ENCODE measurements around the gene CLCNKB. TPM values are rescaled to one million over a fixed set of nuclear protein-coding genes. Genes with fewer than 3 reads are reported as not detected.
"Not testable (repeated sequence)": the region's sequence is repeated elsewhere in the genome, so short reads cannot be mapped to it uniquely, and the experiment has no call there.

Gene CLCNKB
- total RNA-seq, 1 donor = not detected

DNA sequence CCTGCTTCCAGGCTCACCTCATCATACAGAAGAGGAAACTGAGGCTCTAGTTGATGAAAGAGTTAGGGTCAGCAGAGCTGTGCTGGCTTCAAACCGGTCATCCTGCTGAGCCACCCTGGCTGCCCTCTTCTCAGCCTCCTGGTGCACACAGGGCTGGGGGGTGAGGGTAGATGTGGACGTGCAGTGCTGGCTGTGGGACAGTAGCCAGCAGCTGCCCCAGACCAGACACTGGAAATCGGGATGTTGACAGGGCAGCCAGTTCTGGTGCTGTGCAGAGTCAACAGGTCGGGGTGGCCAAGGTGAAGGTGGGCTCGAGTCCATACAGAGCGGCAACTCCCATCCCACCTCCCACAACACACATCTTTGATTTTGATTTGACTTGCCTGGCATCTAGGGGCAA lies 23.3 kb upstream of the CLCNKB start:
- no peaks in the 10 kb centered on the region for H3K9me3 ChIP-seq (ENCODE audit: low read depth, low read length)
- no peaks in the 10 kb centered on the region for H3K4me1 ChIP-seq (ENCODE audit: insufficient read depth, low read length)
- no peak overlapping the region for H3K4me3 ChIP-seq (ENCODE audit: low read length)
- H3K27me3 ChIP-seq (ENCODE audit: insufficient read depth, low read length) = no peaks in the 10 kb centered on the region

GRCh38 chr1:16020878-16021277 lies 22.7 kb upstream of the CLCNKB start:
- H3K9me3 ChIP-seq (ENCODE audit: low read depth, low read length); H3K27me3 ChIP-seq (ENCODE audit: insufficient read depth, low read length): not testable (repeated sequence)

DNA sequence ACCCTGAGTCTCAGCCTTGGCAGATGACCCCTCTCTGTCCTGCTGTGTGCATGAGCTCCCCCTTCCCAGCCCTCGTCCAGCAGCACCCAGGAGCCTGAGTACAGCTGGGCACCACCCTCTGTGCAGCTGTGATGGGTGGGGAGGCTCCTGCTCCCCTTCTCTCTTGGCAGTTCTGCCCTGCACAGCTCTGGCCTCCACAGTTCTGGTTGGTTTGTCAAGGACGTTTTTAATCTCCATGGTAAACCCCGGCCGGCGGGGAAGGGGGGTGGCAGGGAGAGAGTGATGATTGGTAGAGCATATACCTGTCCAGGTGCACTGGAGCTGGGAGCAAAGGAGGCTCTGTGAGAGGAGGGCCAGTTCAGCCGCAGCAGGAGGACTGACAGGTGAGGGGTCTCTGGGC lies 21.9 kb upstream of the CLCNKB start, which contains the start of gene CLCNKA:
Gene CLCNKA (plus strand): TSS at position 356 of the 400 bp plus-strand sequence. CDS start 584 bp downstream, outside the sequence.
- Histone ChIP-seq H3K9me3 (ENCODE audit: low read depth, low read length) (no peaks in the 10 kb centered on the region), H3K4me3 (ENCODE audit: low read length) (no peak within 1 kb of the TSS), H3K4me1 (ENCODE audit: insufficient read depth, low read length) (no peaks in the 10 kb centered on the region), H3K27me3 (ENCODE audit: insufficient read depth, low read length) (no peaks in the 10 kb centered on the region)

More at GRCh38 chr1:16020878-16021277, 22.7 kb upstream of the CLCNKB start:
- not testable (repeated sequence) for H3K4me3 ChIP-seq (ENCODE audit: low read length); H3K4me1 ChIP-seq (ENCODE audit: insufficient read depth, low read length)

DNA sequence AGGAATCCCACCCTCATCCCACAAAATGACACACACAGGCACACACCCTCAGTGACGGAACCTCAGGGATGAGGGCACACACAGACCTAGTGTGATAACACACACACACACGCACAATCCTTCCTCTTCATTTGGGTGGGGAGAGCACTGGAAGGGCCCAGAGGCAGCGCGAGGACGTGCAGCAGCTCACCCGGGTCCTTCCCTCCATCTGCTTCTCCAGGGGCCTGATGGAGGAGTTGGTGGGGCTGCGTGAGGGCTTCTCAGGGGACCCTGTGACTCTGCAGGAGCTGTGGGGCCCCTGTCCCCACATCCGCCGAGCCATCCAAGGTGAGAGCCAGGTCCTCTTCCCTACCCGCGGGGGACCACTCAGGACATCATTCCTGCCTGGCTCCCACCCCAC lies 21.2 kb upstream of the CLCNKB start:
- no peaks in the 10 kb centered on the region for H3K27me3 ChIP-seq (ENCODE audit: insufficient read depth, low read length)
- H3K4me3 ChIP-seq (ENCODE audit: low read length) = no peak overlapping the region
- H3K4me1 ChIP-seq (ENCODE audit: insufficient read depth, low read length) = no peaks in the 10 kb centered on the region
- no peaks in the 10 kb centered on the region for H3K9me3 ChIP-seq (ENCODE audit: low read depth, low read length)

DNA sequence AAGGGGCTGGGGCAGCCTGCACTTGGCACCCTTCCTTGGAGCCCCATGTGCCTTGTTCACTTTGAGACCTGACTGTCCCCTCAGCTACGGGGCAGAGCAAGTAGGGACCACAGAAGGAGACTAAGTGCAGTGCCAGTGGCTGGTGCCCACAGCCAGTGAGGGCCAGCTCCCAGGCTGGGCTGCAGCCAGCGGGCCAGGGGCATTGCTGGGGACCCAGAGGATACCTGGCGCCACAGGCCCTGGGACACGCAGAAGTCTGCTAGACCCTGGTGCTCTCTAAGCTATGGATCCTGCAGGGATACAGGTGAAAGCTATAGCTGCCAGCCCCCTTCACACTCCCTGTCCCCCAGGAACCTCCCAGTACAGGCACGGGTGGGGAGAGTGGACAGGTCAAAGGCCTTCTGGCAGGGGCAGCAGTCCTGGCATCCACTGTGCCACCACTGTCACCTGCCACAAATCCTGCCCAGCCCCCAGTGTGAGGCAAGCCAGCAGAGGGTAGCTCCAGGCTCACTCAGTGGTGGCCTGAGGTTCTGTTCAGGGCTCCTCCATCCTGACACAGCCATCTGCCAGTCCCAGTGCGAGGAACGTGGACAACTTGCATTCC lies 20.4 kb upstream of the CLCNKB start:
- no peaks in the 10 kb centered on the region for H3K4me1 ChIP-seq (ENCODE audit: insufficient read depth, low read length)

DNA sequence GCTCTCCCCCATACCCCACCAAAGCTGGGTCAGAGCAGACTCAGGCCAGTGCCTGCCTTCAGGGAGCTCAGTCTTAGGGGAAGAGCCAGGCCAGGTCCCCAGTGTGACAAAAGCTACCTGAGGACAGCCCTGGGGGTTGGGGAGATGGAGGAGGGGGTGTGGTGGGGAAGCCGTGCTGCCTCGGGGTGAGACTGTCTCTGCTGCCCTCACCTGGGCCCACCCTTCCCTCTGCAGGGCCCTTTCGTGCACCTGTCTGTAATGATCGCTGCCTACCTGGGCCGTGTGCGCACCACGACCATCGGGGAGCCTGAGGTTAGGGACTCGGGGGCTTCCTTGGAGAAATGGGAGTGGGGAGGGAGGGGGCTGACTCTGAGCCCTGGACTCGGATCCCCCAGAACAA lies 17.3 kb upstream of the CLCNKB start:
- H3K27me3 ChIP-seq (ENCODE audit: insufficient read depth, low read length); H3K4me3 ChIP-seq (ENCODE audit: low read length); H3K9me3 ChIP-seq (ENCODE audit: low read depth, low read length); H3K4me1 ChIP-seq (ENCODE audit: insufficient read depth, low read length): not testable (repeated sequence)

More for the DNA sequence above, 20.4 kb upstream of the CLCNKB start:
- Histone ChIP-seq H3K4me3 (ENCODE audit: low read length) (no peak overlapping the region), H3K27me3 (ENCODE audit: insufficient read depth, low read length) (no peaks in the 10 kb centered on the region), H3K9me3 (ENCODE audit: low read depth, low read length) (no peaks in the 10 kb centered on the region)

DNA sequence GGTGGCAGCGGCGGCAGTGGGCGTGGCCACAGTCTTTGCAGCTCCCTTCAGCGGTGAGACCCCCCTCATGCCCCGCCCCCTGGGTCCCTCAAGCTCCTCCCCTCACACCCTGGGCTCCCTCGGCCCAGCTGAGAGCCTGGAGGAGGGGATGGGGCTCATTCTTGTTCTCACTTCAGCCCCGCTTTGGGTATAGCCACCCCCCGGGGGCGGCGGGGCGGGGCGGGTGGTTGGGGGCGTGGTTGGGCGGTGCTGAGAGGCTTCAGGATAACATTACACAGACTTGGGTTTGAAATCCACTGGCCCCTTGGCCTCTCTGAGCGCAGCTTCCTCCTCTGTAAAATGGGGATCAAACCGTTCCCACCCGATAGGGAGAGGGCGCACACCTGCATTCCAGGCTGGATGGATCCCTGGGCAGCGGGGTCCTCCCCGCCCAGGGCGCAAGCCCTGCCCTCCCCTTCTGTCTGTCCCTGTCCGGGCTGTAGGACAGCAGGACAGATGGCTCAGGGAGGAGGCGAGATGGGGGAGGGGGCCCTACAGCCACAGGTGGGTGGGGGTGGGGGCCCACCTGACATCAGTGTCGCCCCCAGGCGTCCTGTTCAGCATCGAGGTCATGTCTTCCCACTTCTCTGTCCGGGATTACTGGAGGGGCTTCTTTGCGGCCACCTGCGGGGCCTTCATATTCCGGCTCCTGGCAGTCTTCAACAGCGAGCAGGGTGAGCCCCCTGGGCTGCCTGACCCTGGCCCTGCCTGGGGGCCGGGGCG lies 16.7 kb upstream of the CLCNKB start:
- Histone ChIP-seq H3K4me3 (ENCODE audit: low read length) (no peak overlapping the region), H3K27me3 (ENCODE audit: insufficient read depth, low read length) (no peaks in the 10 kb centered on the region), H3K9me3 (ENCODE audit: low read depth, low read length) (no peaks in the 10 kb centered on the region), H3K4me1 (ENCODE audit: insufficient read depth, low read length) (no peaks in the 10 kb centered on the region)

- H3K27me3 ChIP-seq (ENCODE audit: insufficient read depth, low read length) = no peaks in the 10 kb centered on the region
- no peak overlapping the region for H3K4me3 ChIP-seq (ENCODE audit: low read length)
- no peaks in the 10 kb centered on the region for H3K4me1 ChIP-seq (ENCODE audit: insufficient read depth, low read length)
- H3K9me3 ChIP-seq (ENCODE audit: low read depth, low read length) = no peaks in the 10 kb centered on the region
These were observed 15.2 kb upstream of the CLCNKB start for GRCh38 chr1:16028237-16029002.

- H3K9me3 ChIP-seq (ENCODE audit: low read depth, low read length); H3K4me3 ChIP-seq (ENCODE audit: low read length); H3K4me1 ChIP-seq (ENCODE audit: insufficient read depth, low read length); H3K27me3 ChIP-seq (ENCODE audit: insufficient read depth, low read length): not testable (repeated sequence)
These were observed 14.6 kb upstream of the CLCNKB start for GRCh38 chr1:16029003-16029268.

- H3K27me3 ChIP-seq (ENCODE audit: insufficient read depth, low read length) = no peaks in the 10 kb centered on the region
- H3K4me3 ChIP-seq (ENCODE audit: low read length) = no peak overlapping the region
- H3K4me1 ChIP-seq (ENCODE audit: insufficient read depth, low read length) = no peaks in the 10 kb centered on the region
- H3K9me3 ChIP-seq (ENCODE audit: low read depth, low read length) = no peaks in the 10 kb centered on the region
These were observed 14.3 kb upstream of the CLCNKB start for GRCh38 chr1:16029288-16029687.

DNA sequence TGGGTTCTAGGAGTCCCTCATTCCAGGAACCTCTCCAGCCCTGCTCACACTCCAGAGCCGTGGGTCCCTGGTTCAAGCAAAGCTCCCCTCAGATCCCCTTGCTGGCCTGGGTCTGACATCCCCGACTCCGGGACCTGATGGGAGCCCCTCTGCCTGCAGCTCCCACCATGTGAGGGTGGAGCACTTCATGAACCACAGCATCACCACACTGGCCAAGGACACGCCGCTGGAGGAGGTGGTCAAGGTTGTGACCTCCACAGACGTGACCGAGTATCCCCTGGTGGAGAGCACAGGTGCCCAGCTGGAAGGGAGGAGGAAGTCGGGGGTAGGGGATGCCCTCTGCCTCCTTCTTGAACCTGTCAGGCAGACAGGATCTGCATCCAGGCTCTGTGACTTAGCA lies 12.0 kb upstream of the CLCNKB start:
- no peaks in the 10 kb centered on the region for H3K9me3 ChIP-seq (ENCODE audit: low read depth, low read length)
- H3K4me1 ChIP-seq (ENCODE audit: insufficient read depth, low read length) = no peaks in the 10 kb centered on the region
- no peak overlapping the region for H3K4me3 ChIP-seq (ENCODE audit: low read length)
- no peaks in the 10 kb centered on the region for H3K27me3 ChIP-seq (ENCODE audit: insufficient read depth, low read length)

DNA sequence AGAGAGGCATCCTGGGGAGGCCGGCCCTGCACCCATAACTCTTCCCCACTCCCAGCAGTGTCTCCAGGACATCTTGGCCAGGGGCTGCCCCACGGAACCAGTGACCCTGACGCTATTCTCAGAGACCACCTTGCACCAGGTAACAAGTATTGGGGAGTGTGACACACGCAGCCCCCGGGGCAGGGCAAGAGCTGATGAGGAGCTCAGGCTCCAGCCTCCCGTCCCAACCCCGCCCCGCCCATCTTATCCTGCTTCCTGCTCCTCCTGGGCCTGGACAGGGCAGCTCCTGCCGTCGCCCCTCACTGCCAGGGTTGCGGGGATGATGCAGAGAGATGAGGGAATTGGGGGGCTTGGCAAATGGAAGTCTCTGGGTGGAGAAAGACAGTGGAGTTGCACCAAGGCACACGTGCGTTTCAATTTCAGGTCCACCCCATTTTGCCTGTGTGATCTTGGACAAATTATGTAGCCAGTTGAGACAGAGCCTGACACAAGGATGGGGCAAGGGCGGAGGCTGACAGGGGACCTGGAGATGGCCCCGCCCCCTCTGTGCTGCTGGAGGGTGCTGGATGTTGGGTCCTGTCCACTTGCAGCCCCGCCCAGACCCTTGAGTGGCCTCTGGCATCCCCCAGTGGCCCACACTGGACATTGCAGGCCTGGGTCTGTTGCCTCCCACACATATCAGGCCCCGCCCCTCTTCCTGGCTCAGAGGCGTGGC lies 11.0 kb upstream of the CLCNKB start:
- no peaks in the 10 kb centered on the region for H3K9me3 ChIP-seq (ENCODE audit: low read depth, low read length)
- no peak overlapping the region for H3K4me3 ChIP-seq (ENCODE audit: low read length)
- H3K27me3 ChIP-seq (ENCODE audit: insufficient read depth, low read length) = no peaks in the 10 kb centered on the region
- H3K4me1 ChIP-seq (ENCODE audit: insufficient read depth, low read length) = no peaks in the 10 kb centered on the region

DNA sequence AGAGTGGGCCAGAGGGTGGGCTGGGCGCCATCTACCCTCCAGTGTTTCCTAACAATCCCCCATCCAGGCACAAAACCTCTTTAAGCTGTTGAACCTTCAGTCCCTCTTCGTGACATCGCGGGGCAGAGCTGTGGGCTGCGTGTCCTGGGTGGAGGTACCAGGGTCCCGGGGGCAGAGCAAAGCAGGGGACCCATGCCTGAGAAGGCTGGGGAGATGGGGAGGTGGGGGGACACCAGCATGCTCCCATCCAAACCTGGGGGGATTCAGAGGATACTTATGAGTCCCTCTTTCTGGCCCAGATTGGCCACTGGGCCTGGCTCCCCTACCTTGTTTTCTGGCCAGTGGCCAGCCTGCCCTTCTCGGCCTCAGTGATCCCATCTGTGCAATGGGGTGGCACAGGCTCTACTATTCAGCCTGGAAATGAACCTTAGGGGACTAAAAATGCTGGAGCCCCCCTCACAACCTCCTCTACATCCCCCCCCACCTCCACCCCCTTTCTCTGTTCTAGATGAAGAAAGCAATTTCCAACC lies 10.4 kb upstream of the CLCNKB start:
- not testable (repeated sequence) for H3K27me3 ChIP-seq (ENCODE audit: insufficient read depth, low read length); H3K9me3 ChIP-seq (ENCODE audit: low read depth, low read length); H3K4me3 ChIP-seq (ENCODE audit: low read length); H3K4me1 ChIP-seq (ENCODE audit: insufficient read depth, low read length)

GRCh38 chr1:16036461-16036860 lies 7.1 kb upstream of the CLCNKB start:
- H3K4me3 ChIP-seq (ENCODE audit: low read length); H3K4me1 ChIP-seq (ENCODE audit: insufficient read depth, low read length): not testable (repeated sequence)

DNA sequence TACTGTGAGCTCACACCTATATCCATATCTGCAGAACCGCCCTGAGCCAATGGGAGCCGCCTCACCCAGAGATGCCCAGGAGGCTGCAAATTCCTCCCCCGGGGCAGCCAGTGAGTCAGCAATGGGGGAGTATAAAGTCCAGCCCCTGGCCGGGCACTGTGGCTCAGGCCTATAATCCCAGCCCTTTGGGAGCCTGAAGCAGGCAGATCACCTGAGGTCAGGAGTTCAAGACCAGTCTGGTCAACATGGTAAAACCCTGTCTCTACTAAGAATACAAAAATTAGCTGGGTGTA lies 5.0 kb upstream of the CLCNKB start:
- H3K4me3 ChIP-seq (ENCODE audit: low read length) = no peak overlapping the region
- no peaks in the 10 kb centered on the region for H3K4me1 ChIP-seq (ENCODE audit: insufficient read depth, low read length)
- no peaks in the 10 kb centered on the region for H3K9me3 ChIP-seq (ENCODE audit: low read depth, low read length)
- H3K27me3 ChIP-seq (ENCODE audit: insufficient read depth, low read length) = no peaks in the 10 kb centered on the region

More at GRCh38 chr1:16036461-16036860, 7.1 kb upstream of the CLCNKB start:
- not testable (repeated sequence) for H3K27me3 ChIP-seq (ENCODE audit: insufficient read depth, low read length); H3K9me3 ChIP-seq (ENCODE audit: low read depth, low read length)

Data from mononuclear cell (primary cell).